HG03558 (cell line): Measurements from ENCODE around the gene DYRK1A.
"Not testable (repeated sequence)": the region's sequence is repeated elsewhere in the genome, so short reads cannot be mapped to it uniquely, and the experiment has no call there.

Experiments
- ATAC-seq: cut with Tn5 transposase; IDR thresholded peaks from one replicate; pipeline ENCODE4 v1.9.1; 2021; ENCODE audit warnings: moderate number of reproducible peaks; ENCODE audit not compliant: unreplicated experiment; ENCODE audit errors: extremely low read depth

The DYRK1A gene

GRCh38 chr21:37541128-37541527 lies 174.6 kb downstream of the DYRK1A start:
- not testable (repeated sequence) for ATAC-seq

- ATAC-seq = no peak
These were observed 175.9 kb downstream of the DYRK1A start for GRCh38 chr21:37542512-37542911.

- no peak for ATAC-seq
These were observed 179.8 kb downstream of the DYRK1A start for GRCh38 chr21:37546299-37546908.

- no peak for ATAC-seq
These were observed 180.5 kb downstream of the DYRK1A start for GRCh38 chr21:37546949-37547614.

GRCh38 chr21:37547615-37548200 lies 181.1 kb downstream of the DYRK1A start:
- ATAC-seq = no peak

- no peak for ATAC-seq
These were observed 182.0 kb downstream of the DYRK1A start for GRCh38 chr21:37548521-37548981.

GRCh38 chr21:37549730-37550129 lies 183.2 kb downstream of the DYRK1A start:
- ATAC-seq = not testable (repeated sequence)

GRCh38 chr21:37550157-37550556 lies 183.6 kb downstream of the DYRK1A start:
- no peak for ATAC-seq

- ATAC-seq = no peak
These were observed 184.2 kb downstream of the DYRK1A start for GRCh38 chr21:37550618-37551330.

- ATAC-seq = no peak
These were observed 184.9 kb downstream of the DYRK1A start for GRCh38 chr21:37551331-37551992.

- no peak for ATAC-seq
These were observed 185.4 kb downstream of the DYRK1A start for GRCh38 chr21:37551993-37552355.

GRCh38 chr21:37552496-37553029 lies 186.0 kb downstream of the DYRK1A start:
- no peak for ATAC-seq

GRCh38 chr21:37553078-37553481 lies 186.5 kb downstream of the DYRK1A start:
- no peak for ATAC-seq

- no peak for ATAC-seq
These were observed 188.2 kb downstream of the DYRK1A start for GRCh38 chr21:37554661-37555379.

- ATAC-seq = no peak
These were observed 189.2 kb downstream of the DYRK1A start for GRCh38 chr21:37555672-37556261.

- ATAC-seq = peak; percentile 84
These were observed 190.8 kb downstream of the DYRK1A start for GRCh38 chr21:37557261-37557950.

- no peak for ATAC-seq
These were observed 192.2 kb downstream of the DYRK1A start for GRCh38 chr21:37558676-37559211.

GRCh38 chr21:37560385-37560784 lies 193.8 kb downstream of the DYRK1A start:
- no peak for ATAC-seq
